WTC11 (cell line): ENCODE data around the gene FOLR1. TPM values are rescaled to one million over a fixed set of nuclear protein-coding genes. Genes with fewer than 3 reads are reported as not detected.

Source experiments
- ATAC-seq: fragments of 200-7000 bp; cut with Tn5 transposase; 2 replicates; pipeline ENCODE4 v1.10.0; 2021; ENCODE audit warnings: mild to moderate bottlenecking, moderate library complexity
- CTCF ChIA-PET: fragments of 300-600 bp; sonication (Branson Sonifier 250); formaldehyde crosslinking; loops from one replicate; lab custom pipeline; 2021; ENCODE audit warnings: antibody characterized with exemption; lab: Charles Lee
- POLR2A ChIA-PET: fragments of 350-600 bp; sonication (Branson Sonifier 250); formaldehyde crosslinking; loops from one replicate; lab custom pipeline; 2021; ENCODE audit warnings: antibody characterized with exemption; lab: Charles Lee
- DNase-seq: peaks from one replicate; pipeline ENCODE4 v3.0.0; 2021; ENCODE audit warnings: low spot score
- H3K27ac Mint-ChIP-seq: 2 replicates; pipeline ENCODE4 v1.8.0; 2021; ENCODE audit warnings: mixed read lengths
- H3K27me3 Mint-ChIP-seq: 2 replicates; pipeline ENCODE4 v1.8.0; 2021; ENCODE audit warnings: low read depth, mild to moderate bottlenecking, moderate library complexity, mixed read lengths
- H3K36me3 Mint-ChIP-seq: 2 replicates; pipeline ENCODE4 v1.8.0; 2021; ENCODE audit warnings: mixed read lengths
- H3K4me1 Mint-ChIP-seq: 2 replicates; pipeline ENCODE4 v1.8.0; 2022; ENCODE audit warnings: mixed read lengths
- H3K4me3 Mint-ChIP-seq: 2 replicates; pipeline ENCODE4 v1.8.0; 2021; ENCODE audit warnings: mild to moderate bottlenecking, moderate library complexity, mixed read lengths
- H3K9me3 Mint-ChIP-seq: 2 replicates; pipeline ENCODE4 v1.8.0; 2021; ENCODE audit warnings: mixed read lengths
- ATF1 ChIP-seq: sonication (generic); formaldehyde crosslinking; IDR thresholded peaks from 2 replicates; pipeline ENCODE4 v1.8.1; 2023; ENCODE audit warnings: mild to moderate bottlenecking, moderate library complexity, missing genetic modification reagents
- ATF3 ChIP-seq: sonication (generic); formaldehyde crosslinking; conservative IDR thresholded peaks from 2 replicates; pipeline ENCODE4 v1.8.1; 2022; ENCODE audit warnings: mild to moderate bottlenecking, missing genetic modification reagents
- ELF4 ChIP-seq: sonication (generic); formaldehyde crosslinking; IDR thresholded peaks from 2 replicates; pipeline ENCODE4 v1.8.1; 2022; ENCODE audit warnings: low read depth, mild to moderate bottlenecking, moderate library complexity, missing genetic modification reagents
- ERG ChIP-seq: fragments of 250-450 bp; sonication (Bioruptor Pico); IDR thresholded peaks from 2 replicates; pipeline ENCODE4 v1.8.0; 2021; ENCODE audit warnings: mild to moderate bottlenecking
- ETV6 ChIP-seq: sonication (generic); formaldehyde crosslinking; IDR thresholded peaks from 2 replicates; pipeline ENCODE4 v1.8.1; 2022; ENCODE audit warnings: mild to moderate bottlenecking, missing genetic modification reagents
- FOXP4 ChIP-seq: sonication (generic); formaldehyde crosslinking; IDR thresholded peaks from 2 replicates; pipeline ENCODE4 v1.8.0; 2022; ENCODE audit warnings: mild to moderate bottlenecking, missing genetic modification reagents
- GABPB1 ChIP-seq: sonication (generic); formaldehyde crosslinking; IDR thresholded peaks from 2 replicates; pipeline ENCODE4 v1.8.1; 2023; ENCODE audit warnings: mild to moderate bottlenecking, missing genetic modification reagents
- IRF2 ChIP-seq: sonication (generic); formaldehyde crosslinking; IDR thresholded peaks from 2 replicates; pipeline ENCODE4 v1.8.0; 2022; ENCODE audit warnings: low read depth, missing genetic modification reagents, borderline replicate concordance
- JAZF1 ChIP-seq: fragments of 250-450 bp; sonication (Bioruptor Pico); IDR thresholded peaks from 2 replicates; pipeline ENCODE4 v1.9.0; 2021; ENCODE audit warnings: moderate library complexity, mild to moderate bottlenecking, inconsistent platforms
- KAT7 ChIP-seq: sonication (generic); formaldehyde crosslinking; IDR thresholded peaks from 2 replicates; pipeline ENCODE4 v1.8.1; 2023; ENCODE audit warnings: missing genetic modification reagents, mild to moderate bottlenecking, borderline replicate concordance
- NFATC4 ChIP-seq: fragments of 250-450 bp; sonication (Bioruptor Pico); IDR thresholded peaks from 2 replicates; pipeline ENCODE4 v1.9.0; 2021; ENCODE audit warnings: mild to moderate bottlenecking
- NR1H2 ChIP-seq: sonication (generic); formaldehyde crosslinking; IDR thresholded peaks from 2 replicates; pipeline ENCODE4 v1.9.0; 2021; ENCODE audit warnings: mild to moderate bottlenecking, moderate library complexity, missing genetic modification reagents
- TCF7 ChIP-seq: sonication (generic); formaldehyde crosslinking; IDR thresholded peaks from 2 replicates; pipeline ENCODE4 v1.8.0; 2022; ENCODE audit warnings: mild to moderate bottlenecking, low read depth, missing genetic modification reagents, moderate library complexity
- ZNF263 ChIP-seq: sonication (generic); formaldehyde crosslinking; IDR thresholded peaks from 2 replicates; pipeline ENCODE4 v1.8.1; 2022; ENCODE audit warnings: low read depth, mild to moderate bottlenecking, moderate library complexity, missing genetic modification reagents
- ZNF281 ChIP-seq: sonication (generic); formaldehyde crosslinking; IDR thresholded peaks from 2 replicates; pipeline ENCODE4 v1.8.0; 2023; ENCODE audit warnings: mild to moderate bottlenecking, missing genetic modification reagents
- ZNF512 ChIP-seq: sonication (generic); formaldehyde crosslinking; IDR thresholded peaks from 2 replicates; pipeline ENCODE4 v1.8.1; 2022; ENCODE audit warnings: missing genetic modification reagents, borderline replicate concordance
- total RNA-seq: library from RNA; stranded (reverse); gene quantifications from 3 replicates; pipeline ENCODE4 v1.2.3, GENCODE V29; 2021
- TF ChIP-seq, protein P1 (sequence below): fragments of 250-450 bp; sonication (Bioruptor Pico); IDR thresholded peaks from 2 replicates; pipeline ENCODE4 v1.9.0; 2021; ENCODE audit warnings: mild to moderate bottlenecking
- TF ChIP-seq, protein P2 (sequence below): sonication (generic); formaldehyde crosslinking; IDR thresholded peaks from 2 replicates; pipeline ENCODE4 v1.8.0; 2022; ENCODE audit warnings: missing genetic modification reagents
- TF ChIP-seq, protein P3 (sequence below): sonication (generic); formaldehyde crosslinking; IDR thresholded peaks from 2 replicates; pipeline ENCODE4 v1.8.0; 2022; ENCODE audit warnings: mild to moderate bottlenecking, missing genetic modification reagents

FOLR1 gene
- total RNA-seq, 1 experiment from 2014 or later, result 0.35 TPM

DNA sequence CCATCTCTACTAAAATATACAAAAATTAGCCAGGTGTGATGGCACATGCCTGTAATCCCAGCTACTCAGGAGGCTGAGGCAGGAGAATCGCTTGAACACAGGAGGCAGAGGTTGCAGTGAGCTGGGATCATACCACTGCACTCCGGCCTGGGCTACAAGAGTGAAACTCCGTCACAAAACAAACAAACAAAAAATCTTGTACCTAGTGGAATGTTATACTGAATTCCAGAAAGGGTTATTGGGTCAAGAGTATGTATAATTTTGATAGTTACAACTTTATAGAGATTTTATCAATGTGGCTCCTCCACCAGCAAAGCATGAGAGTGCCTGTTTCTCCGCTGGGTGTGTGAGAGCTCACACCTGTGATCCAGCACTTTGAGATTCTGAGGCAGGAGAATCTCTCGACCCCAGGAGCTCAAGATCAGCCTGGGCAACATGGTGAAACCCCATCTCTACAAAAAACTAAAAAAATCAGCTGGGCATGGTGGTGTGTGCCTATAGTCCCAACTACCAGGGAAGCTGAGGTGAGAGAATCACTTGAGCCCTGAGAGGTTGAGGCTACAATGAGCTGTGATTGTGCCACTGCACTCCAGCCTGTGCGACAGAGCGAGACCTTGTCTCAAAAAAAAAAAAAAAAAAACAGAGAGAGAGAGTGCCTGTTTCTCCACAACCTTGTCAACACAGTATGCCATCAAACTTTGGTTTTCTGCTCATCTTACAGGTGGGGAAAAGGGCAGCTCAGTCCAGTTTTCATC, 12.7 kb upstream of the FOLR1 start:
- H3K4me3 Mint-ChIP-seq, result no peak overlapping the region
- H3K4me1 Mint-ChIP-seq, result no peaks in the 10 kb centered on the region
- POLR2A ChIA-PET, result no interaction called here
- TF ChIP-seq JAZF1 (CRISPR knock-in tag), result no peak
- TF ChIP-seq NFATC4 (CRISPR knock-in tag), result no peak
- TF ChIP-seq ZNF263 (CRISPR knock-in tag), result no peak
- no peak for TF ChIP-seq ZNF512 (CRISPR knock-in tag)
- TF ChIP-seq, protein P1, sequence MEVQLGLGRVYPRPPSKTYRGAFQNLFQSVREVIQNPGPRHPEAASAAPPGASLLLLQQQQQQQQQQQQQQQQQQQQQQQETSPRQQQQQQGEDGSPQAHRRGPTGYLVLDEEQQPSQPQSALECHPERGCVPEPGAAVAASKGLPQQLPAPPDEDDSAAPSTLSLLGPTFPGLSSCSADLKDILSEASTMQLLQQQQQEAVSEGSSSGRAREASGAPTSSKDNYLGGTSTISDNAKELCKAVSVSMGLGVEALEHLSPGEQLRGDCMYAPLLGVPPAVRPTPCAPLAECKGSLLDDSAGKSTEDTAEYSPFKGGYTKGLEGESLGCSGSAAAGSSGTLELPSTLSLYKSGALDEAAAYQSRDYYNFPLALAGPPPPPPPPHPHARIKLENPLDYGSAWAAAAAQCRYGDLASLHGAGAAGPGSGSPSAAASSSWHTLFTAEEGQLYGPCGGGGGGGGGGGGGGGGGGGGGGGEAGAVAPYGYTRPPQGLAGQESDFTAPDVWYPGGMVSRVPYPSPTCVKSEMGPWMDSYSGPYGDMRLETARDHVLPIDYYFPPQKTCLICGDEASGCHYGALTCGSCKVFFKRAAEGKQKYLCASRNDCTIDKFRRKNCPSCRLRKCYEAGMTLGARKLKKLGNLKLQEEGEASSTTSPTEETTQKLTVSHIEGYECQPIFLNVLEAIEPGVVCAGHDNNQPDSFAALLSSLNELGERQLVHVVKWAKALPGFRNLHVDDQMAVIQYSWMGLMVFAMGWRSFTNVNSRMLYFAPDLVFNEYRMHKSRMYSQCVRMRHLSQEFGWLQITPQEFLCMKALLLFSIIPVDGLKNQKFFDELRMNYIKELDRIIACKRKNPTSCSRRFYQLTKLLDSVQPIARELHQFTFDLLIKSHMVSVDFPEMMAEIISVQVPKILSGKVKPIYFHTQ (CRISPR knock-in tag), result no peak
- TF ChIP-seq TCF7, result no peak
- TF ChIP-seq NR1H2 (CRISPR knock-in tag), result no peak
- TF ChIP-seq ELF4 (CRISPR knock-in tag), result no peak
- TF ChIP-seq ERG (CRISPR knock-in tag), result no peak
- TF ChIP-seq KAT7, result no peak
- TF ChIP-seq ETV6 (CRISPR knock-in tag), result no peak
- TF ChIP-seq GABPB1 (CRISPR knock-in tag), result no peak
- TF ChIP-seq, protein P2, sequence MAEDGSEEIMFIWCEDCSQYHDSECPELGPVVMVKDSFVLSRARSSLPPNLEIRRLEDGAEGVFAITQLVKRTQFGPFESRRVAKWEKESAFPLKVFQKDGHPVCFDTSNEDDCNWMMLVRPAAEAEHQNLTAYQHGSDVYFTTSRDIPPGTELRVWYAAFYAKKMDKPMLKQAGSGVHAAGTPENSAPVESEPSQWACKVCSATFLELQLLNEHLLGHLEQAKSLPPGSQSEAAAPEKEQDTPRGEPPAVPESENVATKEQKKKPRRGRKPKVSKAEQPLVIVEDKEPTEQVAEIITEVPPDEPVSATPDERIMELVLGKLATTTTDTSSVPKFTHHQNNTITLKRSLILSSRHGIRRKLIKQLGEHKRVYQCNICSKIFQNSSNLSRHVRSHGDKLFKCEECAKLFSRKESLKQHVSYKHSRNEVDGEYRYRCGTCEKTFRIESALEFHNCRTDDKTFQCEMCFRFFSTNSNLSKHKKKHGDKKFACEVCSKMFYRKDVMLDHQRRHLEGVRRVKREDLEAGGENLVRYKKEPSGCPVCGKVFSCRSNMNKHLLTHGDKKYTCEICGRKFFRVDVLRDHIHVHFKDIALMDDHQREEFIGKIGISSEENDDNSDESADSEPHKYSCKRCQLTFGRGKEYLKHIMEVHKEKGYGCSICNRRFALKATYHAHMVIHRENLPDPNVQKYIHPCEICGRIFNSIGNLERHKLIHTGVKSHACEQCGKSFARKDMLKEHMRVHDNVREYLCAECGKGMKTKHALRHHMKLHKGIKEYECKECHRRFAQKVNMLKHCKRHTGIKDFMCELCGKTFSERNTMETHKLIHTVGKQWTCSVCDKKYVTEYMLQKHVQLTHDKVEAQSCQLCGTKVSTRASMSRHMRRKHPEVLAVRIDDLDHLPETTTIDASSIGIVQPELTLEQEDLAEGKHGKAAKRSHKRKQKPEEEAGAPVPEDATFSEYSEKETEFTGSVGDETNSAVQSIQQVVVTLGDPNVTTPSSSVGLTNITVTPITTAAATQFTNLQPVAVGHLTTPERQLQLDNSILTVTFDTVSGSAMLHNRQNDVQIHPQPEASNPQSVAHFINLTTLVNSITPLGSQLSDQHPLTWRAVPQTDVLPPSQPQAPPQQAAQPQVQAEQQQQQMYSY, result no peak
- no peak for TF ChIP-seq ZNF281 (CRISPR knock-in tag)
- no peak for TF ChIP-seq FOXP4 (CRISPR knock-in tag)
- no peak for TF ChIP-seq ATF3
- TF ChIP-seq ATF1 (CRISPR knock-in tag), result no peak
- TF ChIP-seq, protein P3, sequence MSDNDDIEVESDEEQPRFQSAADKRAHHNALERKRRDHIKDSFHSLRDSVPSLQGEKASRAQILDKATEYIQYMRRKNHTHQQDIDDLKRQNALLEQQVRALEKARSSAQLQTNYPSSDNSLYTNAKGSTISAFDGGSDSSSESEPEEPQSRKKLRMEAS, result no peak
- no peak for TF ChIP-seq IRF2
- no peak for DNase-seq
- H3K27ac Mint-ChIP-seq, result no peak overlapping the region
- no peaks in the 10 kb centered on the region for H3K9me3 Mint-ChIP-seq
- H3K27me3 Mint-ChIP-seq, result peaks cover 15% of the 10 kb centered on the region
- CTCF ChIA-PET, result interaction anchor here (0.6 to 1.3 kb wide), 4 partner anchors 154 to 371 kb away, joined by 3 to 5 read pairs (median 4); no protein-coding TSS in a partner anchor
- no peak for ATAC-seq
- no peaks in the 10 kb centered on the region for H3K36me3 Mint-ChIP-seq
